H9 (cell line): ENCODE data around the gene ATP1A2. TPM values are rescaled to one million over a fixed set of nuclear protein-coding genes. Genes with fewer than 3 reads are reported as not detected.

Source experiments
- DNase-seq: peaks from one replicate; pipeline ENCODE4 v3.0.0-alpha.2; 2017
- H2AFZ ChIP-seq: one replicate; pipeline ENCODE4 v1.6.1; 2013; ENCODE audit warnings: mild to moderate bottlenecking, low read length, control low read depth, moderate library complexity
- H2AK5ac ChIP-seq: 2 replicates; pipeline ENCODE4 v1.6.1; 2013; ENCODE audit warnings: low read length, control low read depth, mixed read lengths; ENCODE audit not compliant: insufficient read length
- H2BK120ac ChIP-seq: one replicate; pipeline ENCODE4 v1.6.1; 2013; ENCODE audit warnings: low read depth, mild to moderate bottlenecking, low read length, control low read depth, inconsistent platforms; ENCODE audit not compliant: poor library complexity, severe bottlenecking
- H2BK12ac ChIP-seq: 2 replicates; pipeline ENCODE4 v1.6.1; 2013; ENCODE audit warnings: low read length, control low read depth, mixed read lengths, low read depth; ENCODE audit not compliant: insufficient read length
- H2BK15ac ChIP-seq: 2 replicates; pipeline ENCODE4 v1.6.1; 2013; ENCODE audit warnings: low read depth, low read length, control low read depth
- H2BK20ac ChIP-seq: one replicate; pipeline ENCODE4 v1.6.1; 2013; ENCODE audit warnings: low read depth, mild to moderate bottlenecking, low read length, control low read depth, inconsistent platforms; ENCODE audit not compliant: poor library complexity, severe bottlenecking
- H2BK5ac ChIP-seq: 2 replicates; pipeline ENCODE4 v1.6.1; 2013; ENCODE audit warnings: low read length, control low read depth, mixed read lengths; ENCODE audit not compliant: insufficient read length
- H3K14ac ChIP-seq: 2 replicates; pipeline ENCODE4 v1.6.1; 2013; ENCODE audit warnings: low read length, control low read depth; ENCODE audit not compliant: insufficient read depth
- H3K18ac ChIP-seq: 2 replicates; pipeline ENCODE4 v1.6.1; 2013; ENCODE audit warnings: low read depth, mild to moderate bottlenecking, mixed read lengths, low read length, control low read depth; ENCODE audit not compliant: insufficient read length
- H3K23ac ChIP-seq: 2 replicates; pipeline ENCODE4 v1.6.1; 2013; ENCODE audit warnings: low read length, control low read depth, mixed read lengths, low read depth; ENCODE audit not compliant: insufficient read length
- H3K23me2 ChIP-seq: 2 replicates; pipeline ENCODE4 v1.6.1; 2013; ENCODE audit warnings: low read depth, mild to moderate bottlenecking, mixed read lengths, low read length, control low read depth; ENCODE audit not compliant: insufficient read length, poor library complexity, severe bottlenecking
- H3K27ac ChIP-seq: 2 replicates; pipeline ENCODE4 v1.5.1; 2013; ENCODE audit warnings: low read length, control low read depth, mixed read lengths, low read depth; ENCODE audit not compliant: insufficient read length
- H3K27me3 ChIP-seq: 2 replicates; pipeline ENCODE4 v1.6.1; 2013; ENCODE audit warnings: low read length, control low read depth, inconsistent platforms; ENCODE audit not compliant: insufficient read depth
- H3K4ac ChIP-seq: 2 replicates; pipeline ENCODE4 v1.6.1; 2013; ENCODE audit warnings: low read depth, mild to moderate bottlenecking, control low read depth, inconsistent platforms, low read length, moderate library complexity
- H3K4me1 ChIP-seq: 2 replicates; pipeline ENCODE4 v1.6.1; 2013; ENCODE audit warnings: low read length, control low read depth, inconsistent platforms; ENCODE audit not compliant: insufficient read depth
- H3K4me2 ChIP-seq: 2 replicates; pipeline ENCODE4 v1.6.1; 2013; ENCODE audit warnings: low read length, control low read depth, mixed read lengths; ENCODE audit not compliant: insufficient read length, insufficient read depth
- H3K56ac ChIP-seq: 2 replicates; pipeline ENCODE4 v1.6.1; 2013; ENCODE audit warnings: low read depth, mild to moderate bottlenecking, mixed read lengths, low read length, control low read depth; ENCODE audit not compliant: insufficient read length
- H3K79me1 ChIP-seq: 2 replicates; pipeline ENCODE4 v1.6.1; 2013; ENCODE audit warnings: low read depth, mild to moderate bottlenecking, moderate library complexity, low read length, control low read depth, inconsistent platforms; ENCODE audit not compliant: insufficient read depth, poor library complexity, severe bottlenecking
- H3K79me2 ChIP-seq: 2 replicates; pipeline ENCODE4 v1.6.1; 2013; ENCODE audit warnings: low read length, control low read depth, inconsistent platforms; ENCODE audit not compliant: insufficient read depth
- H3K9ac ChIP-seq: 2 replicates; pipeline ENCODE4 v1.6.1; 2013; ENCODE audit warnings: low read length, control low read depth, mixed read lengths; ENCODE audit not compliant: insufficient read length; ENCODE audit errors: extremely low read depth
- H3K9me3 ChIP-seq: one replicate; pipeline ENCODE4 v1.6.1; 2013; ENCODE audit warnings: low read depth, low read length, inconsistent platforms; ENCODE audit not compliant: control insufficient read depth
- H3T11ph ChIP-seq: one replicate; pipeline ENCODE4 v1.6.1; 2013; ENCODE audit warnings: mild to moderate bottlenecking, low read length, control low read depth, inconsistent platforms
- H4K20me1 ChIP-seq: one replicate; pipeline ENCODE4 v1.6.1; 2013; ENCODE audit not compliant: control insufficient read depth, insufficient read length, insufficient read depth
- H4K5ac ChIP-seq: 2 replicates; pipeline ENCODE4 v1.6.1; 2013; ENCODE audit warnings: low read depth, mild to moderate bottlenecking, mixed read lengths, low read length, control low read depth; ENCODE audit not compliant: insufficient read length
- H4K8ac ChIP-seq: replicated peaks from 2 replicates; pipeline ENCODE4 v1.6.1; 2013; ENCODE audit warnings: low read length, control low read depth, mixed read lengths, low read depth; ENCODE audit not compliant: insufficient read length
- H4K91ac ChIP-seq: 2 replicates; pipeline ENCODE4 v1.6.1; 2013; ENCODE audit warnings: low read depth, mild to moderate bottlenecking, moderate library complexity, mixed read lengths, low read length, control low read depth; ENCODE audit not compliant: insufficient read length
- H3K27ac Mint-ChIP-seq, 3 experiments: 2 replicates in 2 of 3; 3 replicates in 1 of 3; pipeline ENCODE4 v1.8.0; 2020 to 2021; ENCODE audit warnings: mixed read lengths in 3 of 3, mild to moderate bottlenecking in 1 of 3, moderate library complexity in 1 of 3
- H3K27me3 Mint-ChIP-seq: 2 replicates; pipeline ENCODE4 v1.8.0; 2021; ENCODE audit warnings: low read depth, mild to moderate bottlenecking, moderate library complexity, mixed read lengths
- H3K36me3 Mint-ChIP-seq, 3 experiments: 2 replicates in 2 of 3; 3 replicates in 1 of 3; pipeline ENCODE4 v1.8.0; 2020 to 2021; ENCODE audit warnings: low read depth in 3 of 3, mixed read lengths in 3 of 3; ENCODE audit not compliant: insufficient read depth in 1 of 3
- H3K4me1 Mint-ChIP-seq, 2 experiments: 2 replicates each; pipeline ENCODE4 v1.8.0; 2020; ENCODE audit warnings: mixed read lengths in 2 of 2
- H3K4me3 Mint-ChIP-seq, 2 experiments: 2 replicates in 1 of 2; 3 replicates in 1 of 2; pipeline ENCODE4 v1.8.0; 2020 to 2021; ENCODE audit warnings: mild to moderate bottlenecking in 2 of 2, mixed read lengths in 2 of 2, moderate library complexity in 1 of 2
- H3K9me3 Mint-ChIP-seq, 2 experiments: 2 replicates in 1 of 2; 3 replicates in 1 of 2; pipeline ENCODE4 v1.8.0; 2020; ENCODE audit warnings: mild to moderate bottlenecking in 2 of 2, mixed read lengths in 2 of 2, moderate library complexity in 1 of 2
- CTCF ChIP-seq: fragments of 200-600 bp; sonication (generic); conservative IDR thresholded peaks from 3 replicates; pipeline ENCODE4 v1.8.0; 2021; ENCODE audit warnings: antibody characterized with exemption, mild to moderate bottlenecking
- WGBS: extraction: QIAGEN DNeasy Blood & Tissue Kit; methylation state at CpG from one replicate; pipeline ENCODE4 v1.1.7; 2013; ENCODE audit warnings: missing lambda C conversion rate, low lambda C conversion rate, mixed read lengths; ENCODE audit not compliant: insufficient read length; ENCODE audit errors: extremely low coverage; 5-methylcytosine and 5-hydroxymethylcytosine counted together
- total RNA-seq: library from RNA; stranded (reverse); gene quantifications from 2 replicates; pipeline ENCODE4 v1.2.1, GENCODE V29; 2021

ATP1A2 gene
- total RNA-seq, 1 experiment from 2014 or later, result 3.0 TPM

- Histone ChIP-seq H2AFZ (no peak overlapping the region), H2AK5ac (no peak overlapping the region), H3K4ac (no peak overlapping the region), H3K9me3 (no peaks in the 10 kb centered on the region), H2BK120ac (no peak overlapping the region), H2BK15ac (no peak overlapping the region), H2BK5ac (no peak overlapping the region), H4K91ac (no peak overlapping the region), H4K8ac (no peak overlapping the region), H3K14ac (no peak overlapping the region), H2BK20ac (no peak overlapping the region), H3K27ac (no peak overlapping the region), H3K27me3 (no peaks in the 10 kb centered on the region), H2BK12ac (no peak overlapping the region), H3K23me2 (no peaks in the 10 kb centered on the region), H3K4me2 (no peak overlapping the region), H3K18ac (no peak overlapping the region), H4K20me1 (no peaks in the 10 kb centered on the region), H3K9ac (no peak overlapping the region), H4K5ac (no peak overlapping the region), H3K23ac (no peak overlapping the region), H3K4me1 (peaks cover 10% of the 10 kb centered on the region; the same call in 1 of the 2 replicates), H3K56ac (no peak overlapping the region), H3K79me1 (no peaks in the 10 kb centered on the region), H3K79me2 (no peaks in the 10 kb centered on the region), H3T11ph (no peak overlapping the region)
- no peaks in the 10 kb centered on the region; the same call in none of the 2 replicates for H3K27me3 Mint-ChIP-seq
- WGBS, result no CpG with 5 or more reads among the region's 1 CpG
- no peak for TF ChIP-seq CTCF
- peaks cover 28 to 41% of the 10 kb centered on the region in 2 experiments for H3K4me1 Mint-ChIP-seq
- DNase-seq, result no peak
- H3K36me3 Mint-ChIP-seq, result peaks cover 0 to 54% (median 36%) of the 10 kb centered on the region in 3 experiments; a peak in 5 of 7 replicates
- no peak overlapping the region for H3K27ac Mint-ChIP-seq
- H3K9me3 Mint-ChIP-seq, result no peaks in the 10 kb centered on the region
- no peak overlapping the region for H3K4me3 Mint-ChIP-seq
Observed at GRCh38 chr1:160121388-160121787, 5.8 kb downstream of the ATP1A2 start.
